NCI-H1694 (cell line): ENCODE data around the gene FBXL14.

Experiments used
- DNase-seq: peaks from one replicate; lab custom pipeline; 2025; lab: John Stamatoyannopoulos, UW

Gene FBXL14

GRCh38 chr12:1593174-1594005, 991 bp downstream of the FBXL14 start:
- peak; percentile 28 for DNase-seq

GRCh38 chr12:1592444-1593173, 1.8 kb downstream of the FBXL14 start:
- peak; percentile 21 for DNase-seq

GRCh38 chr12:1591543-1591942, 2.8 kb downstream of the FBXL14 start:
- no peak for DNase-seq

- no peak for DNase-seq
Measured at GRCh38 chr12:1591034-1591433, 3.3 kb downstream of the FBXL14 start.

GRCh38 chr12:1590221-1590979, 4.0 kb downstream of the FBXL14 start:
- DNase-seq: no peak

- no peak for DNase-seq
Measured at GRCh38 chr12:1588575-1588947, 5.8 kb downstream of the FBXL14 start.

- no peak for DNase-seq
Measured at GRCh38 chr12:1587927-1588574, 6.3 kb downstream of the FBXL14 start.

- no peak for DNase-seq
Measured at GRCh38 chr12:1584326-1584725, 10.1 kb downstream of the FBXL14 start.

GRCh38 chr12:1583421-1584078, 10.8 kb downstream of the FBXL14 start:
- DNase-seq: peak; percentile 94

GRCh38 chr12:1582709-1583050, 11.7 kb downstream of the FBXL14 start:
- no peak for DNase-seq

GRCh38 chr12:1581973-1582708, 12.2 kb downstream of the FBXL14 start:
- DNase-seq: no peak

- no peak for DNase-seq
Measured at GRCh38 chr12:1580526-1580925, 13.9 kb downstream of the FBXL14 start.

- no peak for DNase-seq
Measured at GRCh38 chr12:1579651-1580435, 14.5 kb downstream of the FBXL14 start.

GRCh38 chr12:1576410-1577241, 17.8 kb downstream of the FBXL14 start:
- DNase-seq: no peak

GRCh38 chr12:1575408-1576401, 18.7 kb downstream of the FBXL14 start:
- DNase-seq: no peak

GRCh38 chr12:1574865-1575259, 19.5 kb downstream of the FBXL14 start:
- no peak for DNase-seq

GRCh38 chr12:1573960-1574864, 20.2 kb downstream of the FBXL14 start:
- no peak for DNase-seq
